NCI-H526 (cell line): ENCODE results near the gene CALML3.
"Not testable (repeated sequence)": the region's sequence is repeated elsewhere in the genome, so short reads cannot be mapped to it uniquely, and the experiment has no call there.

ENCODE experiments used
- DNase-seq, 2 experiments: peaks; one replicate each; lab custom pipeline; 2025; lab: John Stamatoyannopoulos, UW

The CALML3 gene

DNA sequence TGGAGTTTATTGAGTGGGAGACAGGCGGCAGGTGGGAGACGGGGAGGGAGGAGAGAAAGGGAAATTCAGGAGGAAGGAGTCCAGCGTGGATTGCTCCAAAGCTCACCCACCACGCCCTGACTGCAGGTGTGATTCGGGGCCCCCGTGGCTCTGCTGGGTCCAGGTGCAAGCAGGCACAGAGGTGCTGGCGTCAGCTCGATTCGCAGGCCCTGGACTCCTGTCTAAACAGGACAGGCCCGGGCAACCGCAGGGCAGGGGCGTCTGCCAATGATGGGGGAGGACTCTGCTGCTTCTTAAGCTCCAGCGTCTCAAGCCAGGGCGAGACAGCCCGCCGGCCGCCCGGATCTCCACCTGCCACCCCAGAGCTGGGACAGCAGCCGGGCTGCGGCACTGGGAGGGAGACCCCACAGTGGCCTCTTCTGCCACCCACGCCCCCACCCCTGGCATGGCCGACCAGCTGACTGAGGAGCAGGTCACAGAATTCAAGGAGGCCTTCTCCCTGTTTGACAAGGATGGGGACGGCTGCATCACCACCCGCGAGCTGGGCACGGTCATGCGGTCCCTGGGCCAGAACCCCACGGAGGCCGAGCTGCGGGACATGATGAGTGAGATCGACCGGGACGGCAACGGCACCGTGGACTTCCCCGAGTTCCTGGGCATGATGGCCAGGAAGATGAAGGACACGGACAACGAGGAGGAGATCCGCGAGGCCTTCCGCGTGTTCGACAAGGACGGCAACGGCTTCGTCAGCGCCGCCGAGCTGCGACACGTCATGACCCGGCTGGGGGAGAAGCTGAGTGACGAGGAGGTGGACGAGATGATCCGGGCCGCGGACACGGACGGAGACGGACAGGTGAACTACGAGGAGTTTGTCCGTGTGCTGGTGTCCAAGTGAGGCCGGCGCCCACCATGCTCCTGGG is at the start of gene CALML3:
Gene CALML3 (plus strand): TSS at position 321 of the 920 bp plus-strand sequence. CDS start 125 bp downstream, at position 446.
- no peak for DNase-seq

DNA sequence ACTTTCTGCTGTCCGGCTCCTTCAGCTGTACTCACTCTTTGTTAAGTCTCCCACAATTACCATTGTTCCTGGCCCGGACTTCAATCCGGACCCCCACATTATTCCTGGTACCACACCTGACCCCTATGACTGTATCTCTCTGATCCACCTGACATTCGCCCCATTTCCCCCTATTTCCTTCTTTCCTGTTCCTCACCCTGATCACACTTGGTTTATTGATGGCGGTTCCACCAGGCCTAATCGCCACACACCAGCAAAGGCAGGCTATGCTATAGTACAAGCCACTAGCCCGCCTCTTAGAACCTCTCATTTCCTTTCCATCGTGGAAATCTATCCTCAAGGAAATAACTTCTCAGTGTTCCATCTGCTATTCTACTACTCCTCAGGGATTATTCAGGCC is 49.7 kb upstream of the CALML3 start:
- not testable (repeated sequence) for DNase-seq

- not testable (repeated sequence) for DNase-seq
Measured at GRCh38 chr10:5475974-5476807, 48.6 kb upstream of the CALML3 start.

DNA sequence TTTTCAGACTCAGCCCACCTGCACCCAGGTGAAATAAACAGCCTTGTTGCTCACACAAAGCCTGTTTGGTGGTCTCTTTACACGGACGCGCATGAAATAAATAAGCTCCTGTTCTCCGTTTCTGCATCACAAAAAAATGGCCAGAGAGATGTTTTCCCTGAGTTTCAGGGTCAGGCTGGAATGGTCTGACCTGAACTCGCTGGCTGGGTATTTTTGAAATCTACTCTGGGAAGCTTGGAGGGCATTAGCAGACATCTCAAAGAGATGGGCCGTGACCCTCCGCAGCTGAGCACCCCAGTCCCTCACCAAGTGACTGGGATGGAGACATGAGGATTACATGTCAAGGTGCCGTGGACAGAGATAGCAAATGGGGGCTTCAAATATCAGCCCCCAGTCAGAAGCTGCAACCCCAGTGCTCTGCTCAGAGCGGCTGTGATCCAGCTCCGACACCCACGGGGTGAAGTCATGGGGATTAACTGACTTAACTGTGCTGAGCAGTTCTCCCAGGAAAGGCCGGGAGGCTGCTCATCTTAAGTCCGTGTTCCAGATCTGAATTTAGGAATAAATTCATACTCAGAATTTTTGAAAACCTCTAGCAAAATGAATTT is 47.7 kb upstream of the CALML3 start:
- DNase-seq, result no peak

- no peak for DNase-seq
Measured at GRCh38 chr10:5477948-5478693, 46.6 kb upstream of the CALML3 start.

DNA sequence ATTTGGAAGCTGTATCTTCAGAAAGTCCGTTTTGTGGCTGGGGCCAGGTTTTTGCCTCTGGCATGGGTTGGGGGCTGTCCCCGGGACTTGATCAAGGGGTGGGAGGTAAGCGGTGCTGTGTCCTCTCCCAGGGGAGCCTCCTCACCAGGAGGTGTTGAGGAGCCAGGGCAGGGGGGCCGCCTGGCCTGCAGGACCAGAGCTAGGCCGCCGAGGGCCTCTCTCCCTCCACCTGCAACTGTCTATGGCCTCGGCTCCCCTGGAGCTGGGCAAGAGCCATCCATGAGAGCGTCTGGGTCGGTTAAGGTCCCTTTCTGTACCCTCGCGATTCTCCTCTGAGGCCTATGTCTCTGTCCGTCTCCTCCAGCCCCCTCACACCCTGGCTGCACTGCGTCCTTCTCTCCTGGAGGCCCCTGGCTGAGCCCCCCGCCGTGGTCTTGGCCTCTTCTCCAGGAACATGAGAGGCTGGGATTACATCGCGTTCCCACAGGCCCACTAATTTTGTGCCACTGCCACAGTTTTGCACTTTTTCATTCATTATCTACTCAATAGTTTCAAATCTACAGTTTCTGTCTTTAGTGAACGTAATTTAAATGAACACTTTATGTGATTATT is 46.0 kb upstream of the CALML3 start:
- DNase-seq, result no peak

DNA sequence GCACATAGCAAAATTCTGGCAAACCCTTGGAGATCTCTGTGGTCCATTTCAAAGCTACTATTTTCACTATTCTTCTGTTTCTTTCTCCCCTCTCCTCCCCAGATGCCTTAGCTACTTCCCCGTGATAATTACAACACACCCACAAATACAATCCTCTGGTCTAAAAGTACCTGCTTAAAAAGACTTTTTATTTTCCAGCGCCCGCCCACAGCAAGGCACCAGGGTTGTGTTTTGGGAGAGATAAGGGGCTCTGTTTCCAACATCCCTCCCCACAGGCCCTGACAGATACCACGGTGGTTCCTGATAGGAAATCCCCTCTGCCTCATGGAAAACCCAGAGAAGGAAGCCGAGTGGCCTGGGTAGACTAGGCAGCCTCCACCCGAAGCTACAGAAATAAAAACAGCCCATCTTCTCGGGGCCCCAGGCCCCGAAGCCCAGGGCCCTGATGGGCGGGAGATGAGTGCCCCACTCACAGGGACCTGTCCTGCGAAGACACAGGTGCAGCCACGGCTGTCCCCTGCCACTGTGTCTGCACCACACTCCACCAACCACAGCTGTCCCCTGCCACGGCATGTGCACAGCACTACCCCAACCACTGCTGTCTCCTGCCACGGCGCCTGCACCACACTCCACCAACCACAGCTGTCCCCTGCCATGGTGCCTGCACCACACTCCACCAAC is 45.1 kb upstream of the CALML3 start:
- no peak for DNase-seq

- DNase-seq, result no peak
Measured at GRCh38 chr10:5480162-5480941, 44.4 kb upstream of the CALML3 start.

DNA sequence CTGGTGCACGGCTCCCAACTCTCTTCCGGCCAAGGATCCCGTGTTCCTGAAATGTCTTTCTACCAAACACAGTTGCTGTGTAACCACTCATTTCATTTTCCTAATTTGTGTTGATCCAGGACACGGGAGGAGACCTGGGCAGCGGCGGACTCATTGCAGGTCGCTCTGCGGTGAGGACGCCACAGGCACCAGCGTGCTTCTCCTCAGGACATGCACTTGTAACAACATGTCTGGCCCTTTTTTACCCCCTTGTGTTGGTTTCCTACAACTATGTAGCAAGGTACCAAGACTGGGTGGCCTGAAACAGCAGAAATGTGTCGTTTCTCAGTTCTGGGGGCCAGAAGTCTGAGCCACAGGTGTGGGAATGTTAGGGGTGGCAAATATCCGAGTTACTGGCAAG is 43.6 kb upstream of the CALML3 start:
- no peak for DNase-seq

DNA sequence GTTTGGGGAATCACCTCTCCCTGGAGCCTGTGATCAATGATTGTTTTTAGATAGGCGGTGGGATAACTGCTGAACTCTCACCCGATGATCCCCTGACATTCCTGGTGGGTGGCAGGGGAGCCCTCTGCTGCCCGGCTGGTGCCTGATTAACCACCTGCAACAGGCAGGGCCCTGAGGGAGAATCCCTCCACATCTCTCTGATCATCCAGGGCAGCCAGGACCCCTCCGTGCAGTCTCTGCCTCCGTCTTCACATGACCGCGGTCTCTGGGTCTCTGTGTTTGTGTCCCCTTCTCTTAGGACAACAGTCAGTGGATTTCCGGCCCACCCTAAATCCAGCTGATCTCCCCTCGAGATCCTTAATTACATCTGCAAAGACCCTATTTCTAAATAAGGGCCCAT is 42.7 kb upstream of the CALML3 start:
- no peak for DNase-seq

GRCh38 chr10:5484205-5484604 is 40.6 kb upstream of the CALML3 start:
- DNase-seq, result no peak

DNA sequence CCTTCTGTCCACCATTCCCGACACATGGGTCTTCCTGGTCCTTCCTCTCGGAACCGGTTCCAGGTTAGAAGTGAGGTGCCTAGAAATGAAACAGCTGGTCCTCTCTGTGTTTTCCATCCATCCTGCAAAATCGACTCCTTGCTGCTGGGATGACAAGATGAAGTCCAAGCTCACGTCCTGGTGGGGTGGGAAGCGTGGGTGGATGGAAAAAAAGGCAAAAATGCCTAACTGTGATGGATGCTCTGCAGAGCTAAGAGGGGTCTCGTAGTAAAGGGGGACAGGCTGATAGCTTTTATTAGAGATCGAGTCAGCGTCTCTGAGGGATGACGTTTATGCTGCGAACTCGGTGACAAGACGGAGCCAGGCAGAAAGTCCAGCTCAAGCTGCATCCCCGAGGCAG is 39.5 kb upstream of the CALML3 start:
- no peak for DNase-seq

- no peak for DNase-seq
Measured at GRCh38 chr10:5485948-5486852, 38.6 kb upstream of the CALML3 start.

GRCh38 chr10:5486853-5487235 is 37.9 kb upstream of the CALML3 start:
- DNase-seq, result no peak

GRCh38 chr10:5488272-5489161 is 36.2 kb upstream of the CALML3 start:
- peak in 1 of 2 experiments; percentile 38 for DNase-seq

GRCh38 chr10:5490032-5490431 is 34.7 kb upstream of the CALML3 start:
- DNase-seq, result no peak

DNA sequence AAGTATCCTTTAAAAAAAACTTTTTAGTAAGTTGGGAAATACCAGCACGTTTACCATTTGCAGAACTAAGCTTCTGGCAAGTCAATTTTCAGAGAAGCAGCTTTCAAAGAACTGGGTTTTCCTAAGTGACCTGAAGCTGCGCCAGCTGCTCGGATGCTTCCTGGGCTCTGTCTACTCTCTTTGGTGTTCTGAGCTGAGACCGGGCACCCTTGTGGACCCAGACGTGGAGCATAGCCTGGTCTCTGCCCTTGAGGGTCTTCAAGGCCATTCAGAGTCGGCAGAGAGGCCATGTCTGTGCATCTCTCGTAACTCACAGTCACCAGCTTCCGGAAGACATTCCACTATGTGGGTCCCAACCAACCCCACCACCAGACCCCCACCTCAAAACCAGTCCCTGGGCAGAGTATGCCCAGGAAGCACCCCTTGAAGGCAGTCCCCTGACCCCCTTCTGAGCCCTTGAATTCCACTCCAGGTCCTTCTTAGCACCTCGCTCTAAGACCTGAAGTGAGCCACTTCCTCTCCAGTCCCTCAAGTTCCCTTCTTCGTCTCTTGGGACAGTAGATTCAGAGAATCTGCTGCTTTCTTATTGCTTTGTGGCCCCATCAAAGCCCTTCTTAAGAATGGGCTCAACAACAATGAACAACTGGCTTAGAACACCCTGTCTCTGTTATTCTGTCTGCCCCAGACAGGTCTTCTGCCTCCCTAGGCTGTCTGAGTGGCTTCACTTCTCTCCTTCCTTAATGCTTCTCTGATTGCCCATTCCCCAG is 33.9 kb upstream of the CALML3 start:
- no peak for DNase-seq
